D721Med (cell line): ENCODE results near the gene CASKIN1.

Experiments used
- DNase-seq: peaks from one replicate; pipeline ENCODE4 v3.0.0; 2011; ENCODE audit warnings: low spot score; ENCODE audit not compliant: insufficient read length
- FAIRE-seq: peaks from 2 replicates; lab custom pipeline; 2011; peaks lifted over from hg19 to GRCh38; lab: Jason Lieb, UNC
- CTCF ChIP-seq: IDR thresholded peaks from 2 replicates; pipeline ENCODE4 v1.5.1; 2012; ENCODE audit warnings: mild to moderate bottlenecking, control low read depth; ENCODE audit not compliant: insufficient read depth; ENCODE audit errors: missing control alignments

The CASKIN1 gene

GRCh38 chr16:2177561-2177960, 18.8 kb downstream of the CASKIN1 start:
- FAIRE-seq = no peak
- no peak for TF ChIP-seq CTCF
- no peak for DNase-seq

- DNase-seq (no peak), FAIRE-seq (no peak)
- TF ChIP-seq CTCF = no peak
These were observed 19.3 kb downstream of the CASKIN1 start for GRCh38 chr16:2177101-2177500.

GRCh38 chr16:2176047-2176446, 20.4 kb downstream of the CASKIN1 start:
- TF ChIP-seq CTCF = no peak
- FAIRE-seq = no peak
- DNase-seq = no peak

- DNase-seq = no peak
- FAIRE-seq = no peak
- TF ChIP-seq CTCF = no peak
These were observed 21.0 kb downstream of the CASKIN1 start for GRCh38 chr16:2175454-2175853.

- no peak for TF ChIP-seq CTCF
- DNase-seq = no peak
- FAIRE-seq = no peak
These were observed 21.8 kb downstream of the CASKIN1 start for GRCh38 chr16:2174396-2175131.

DNA sequence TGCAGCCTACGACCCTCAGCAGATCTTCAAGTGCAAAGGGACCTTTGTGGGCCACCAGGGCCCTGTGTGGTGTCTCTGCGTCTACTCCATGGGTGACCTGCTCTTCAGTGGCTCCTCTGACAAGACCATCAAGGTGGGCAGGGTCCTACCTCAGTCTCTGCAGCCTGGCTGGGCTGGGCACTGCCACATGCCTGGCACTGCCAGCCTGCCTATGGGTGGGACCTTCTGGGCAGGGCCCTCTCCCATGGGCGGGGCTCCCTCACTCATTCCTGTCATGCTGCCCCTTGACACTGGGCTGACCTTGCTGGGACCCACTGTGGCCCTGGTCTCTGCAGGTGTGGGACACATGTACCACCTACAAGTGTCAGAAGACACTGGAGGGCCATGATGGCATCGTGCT, 22.5 kb downstream of the CASKIN1 start:
- no peak for TF ChIP-seq CTCF
- no peak for FAIRE-seq
- DNase-seq = no peak

DNA sequence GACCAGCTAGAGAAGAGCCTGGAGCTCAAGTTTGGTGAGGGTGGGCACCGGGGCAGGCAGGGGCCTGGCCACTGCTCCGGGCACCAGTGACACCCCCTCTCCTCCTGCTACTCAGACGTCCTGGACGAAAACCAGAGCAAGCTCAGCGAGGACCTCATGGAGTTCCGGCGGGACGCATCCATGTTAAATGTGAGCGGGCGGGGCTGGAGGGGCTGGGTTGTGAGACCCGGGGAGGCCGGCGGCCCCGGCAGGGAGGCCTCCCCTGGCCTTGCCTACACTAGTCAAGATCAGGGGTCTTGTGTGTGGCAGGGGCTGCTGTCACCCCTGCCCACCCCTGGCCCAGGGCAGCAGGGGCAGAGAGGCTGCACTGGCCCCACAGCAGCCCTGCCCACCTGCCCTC, 23.0 kb downstream of the CASKIN1 start:
- FAIRE-seq (no peak), DNase-seq (no peak)
- no peak for TF ChIP-seq CTCF
